IMR-90 (cell line): Measurements from ENCODE around the gene RNF31.

Experiments used
- BHLHE40 ChIP-seq: fragments of 150-350 bp; IDR thresholded peaks from 2 replicates; pipeline ENCODE4 v1.6.1; 2016; ENCODE audit warnings: mild to moderate bottlenecking, low read depth, low read length
- CEBPB ChIP-seq: IDR thresholded peaks from 2 replicates; pipeline ENCODE4 v1.6.1; 2012; ENCODE audit warnings: low read depth, low read length, improper control_type of control experiment
- CTCF ChIP-seq: conservative IDR thresholded peaks from 2 replicates; pipeline ENCODE4 v1.5.1; 2012; ENCODE audit warnings: mild to moderate bottlenecking, low read depth, low read length, improper control_type of control experiment
- FOS ChIP-seq: fragments of 150-350 bp; IDR thresholded peaks from 2 replicates; pipeline ENCODE4 v1.6.1; 2016; ENCODE audit warnings: low read depth, low read length
- MAZ ChIP-seq: IDR thresholded peaks from 2 replicates; pipeline ENCODE4 v1.6.1; 2012; ENCODE audit warnings: low read depth, mild to moderate bottlenecking, low read length, improper control_type of control experiment, moderate library complexity, borderline replicate concordance
- MXI1 ChIP-seq: IDR thresholded peaks from 2 replicates; pipeline ENCODE4 v1.6.1; 2012; ENCODE audit warnings: low read depth, mild to moderate bottlenecking, low read length, moderate library complexity, borderline replicate concordance
- NFE2L2 ChIP-seq: fragments of 150-350 bp; IDR thresholded peaks from 2 replicates; pipeline ENCODE4 v1.6.1; 2016; ENCODE audit warnings: low read depth, mild to moderate bottlenecking, low read length
- POLR2A ChIP-seq: IDR thresholded peaks from 2 replicates; pipeline ENCODE4 v1.6.1; 2012; ENCODE audit warnings: mild to moderate bottlenecking, low read depth, low read length
- RAD21 ChIP-seq: IDR thresholded peaks from 2 replicates; pipeline ENCODE4 v1.6.1; 2012; ENCODE audit warnings: low read length, improper control_type of control experiment
- RCOR1 ChIP-seq: IDR thresholded peaks from 2 replicates; pipeline ENCODE4 v1.6.1; 2012; ENCODE audit warnings: mild to moderate bottlenecking, low read length, improper control_type of control experiment; ENCODE audit not compliant: insufficient replicate concordance
- RFX5 ChIP-seq: IDR thresholded peaks from 2 replicates; pipeline ENCODE4 v1.8.0; 2012; ENCODE audit warnings: low read depth, mild to moderate bottlenecking, low read length, moderate library complexity
- SMC3 ChIP-seq: fragments of 150-350 bp; IDR thresholded peaks from 2 replicates; pipeline ENCODE4 v1.6.1; 2016; ENCODE audit warnings: low read depth, mild to moderate bottlenecking, antibody characterized with exemption, low read length, moderate library complexity

DNA sequence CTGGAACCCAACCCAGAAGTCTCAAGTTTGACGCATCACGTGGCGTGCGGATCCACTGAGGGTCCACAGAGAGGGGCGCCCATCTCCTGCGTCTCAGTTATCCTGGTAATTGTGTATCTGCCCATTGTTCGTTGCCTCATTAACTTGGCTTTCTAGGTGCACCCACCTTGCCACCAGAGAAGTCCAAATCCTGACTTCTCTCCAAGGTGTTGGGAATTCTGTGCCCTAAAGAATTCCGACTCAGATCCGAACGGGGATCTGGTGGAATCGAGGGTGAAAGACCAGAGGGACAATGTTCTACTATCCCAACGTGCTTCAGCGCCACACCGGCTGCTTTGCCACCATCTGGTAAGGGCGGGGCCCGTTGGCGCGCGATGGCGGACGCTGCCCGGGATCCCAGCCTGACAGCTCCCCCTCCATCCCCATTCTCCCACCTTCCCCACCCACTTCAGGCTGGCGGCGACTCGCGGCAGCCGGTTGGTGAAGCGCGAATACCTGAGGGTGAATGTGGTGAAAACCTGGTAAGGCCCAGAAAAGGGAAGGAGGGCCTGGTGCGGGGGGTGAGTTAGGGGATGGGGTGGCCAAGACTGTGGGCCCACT is 25.1 kb downstream of the RNF31 start:
- TF ChIP-seq CTCF (no peak), RCOR1 (no peak), RAD21 (no peak), SMC3 (no peak), MXI1 (no peak), POLR2A (no peak), NFE2L2 (no peak), MAZ (no peak), RFX5 (no peak), BHLHE40 (no peak), CEBPB (no peak), FOS (no peak)
